ENCODE measurements around the gene CMTM5. TPM values are rescaled to one million over a fixed set of nuclear protein-coding genes. Genes with fewer than 3 reads are reported as not detected.

Gene CMTM5
- total RNA-seq, 1 donor from 2014 or later, result 0.26 TPM

DNA sequence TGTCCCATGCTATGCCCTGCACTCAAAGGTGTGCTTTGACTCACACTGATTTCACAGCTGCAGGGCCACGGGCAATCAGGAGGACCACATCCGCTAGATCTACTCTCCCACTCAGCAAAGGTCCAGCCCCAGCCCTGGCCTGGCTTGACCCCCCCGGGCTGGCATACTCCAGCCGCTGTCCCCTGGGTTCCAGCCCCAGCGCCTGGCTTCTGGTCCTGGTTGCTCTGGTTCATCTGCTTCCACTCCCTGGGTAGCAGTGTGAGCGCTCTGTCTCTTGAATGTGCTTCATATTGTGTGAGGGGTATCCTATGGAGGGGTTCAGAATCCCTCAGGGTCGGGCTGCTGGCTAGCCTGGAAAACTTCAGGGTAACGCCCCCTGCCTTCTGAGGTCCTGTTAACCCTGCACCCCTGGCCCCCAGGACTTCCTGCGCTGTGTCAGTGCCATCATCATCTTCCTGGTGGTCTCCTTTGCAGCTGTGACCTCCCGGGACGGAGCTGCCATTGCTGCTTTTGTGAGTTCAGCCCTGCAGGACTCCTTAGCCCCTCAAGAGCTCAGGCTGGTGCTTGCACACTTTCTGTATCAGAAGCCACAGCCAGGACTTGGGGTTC lies 1.9 kb downstream of the CMTM5 start:
- no peak overlapping the region for H3K4me3 Mint-ChIP-seq (ENCODE audit: unreplicated experiment)

DNA sequence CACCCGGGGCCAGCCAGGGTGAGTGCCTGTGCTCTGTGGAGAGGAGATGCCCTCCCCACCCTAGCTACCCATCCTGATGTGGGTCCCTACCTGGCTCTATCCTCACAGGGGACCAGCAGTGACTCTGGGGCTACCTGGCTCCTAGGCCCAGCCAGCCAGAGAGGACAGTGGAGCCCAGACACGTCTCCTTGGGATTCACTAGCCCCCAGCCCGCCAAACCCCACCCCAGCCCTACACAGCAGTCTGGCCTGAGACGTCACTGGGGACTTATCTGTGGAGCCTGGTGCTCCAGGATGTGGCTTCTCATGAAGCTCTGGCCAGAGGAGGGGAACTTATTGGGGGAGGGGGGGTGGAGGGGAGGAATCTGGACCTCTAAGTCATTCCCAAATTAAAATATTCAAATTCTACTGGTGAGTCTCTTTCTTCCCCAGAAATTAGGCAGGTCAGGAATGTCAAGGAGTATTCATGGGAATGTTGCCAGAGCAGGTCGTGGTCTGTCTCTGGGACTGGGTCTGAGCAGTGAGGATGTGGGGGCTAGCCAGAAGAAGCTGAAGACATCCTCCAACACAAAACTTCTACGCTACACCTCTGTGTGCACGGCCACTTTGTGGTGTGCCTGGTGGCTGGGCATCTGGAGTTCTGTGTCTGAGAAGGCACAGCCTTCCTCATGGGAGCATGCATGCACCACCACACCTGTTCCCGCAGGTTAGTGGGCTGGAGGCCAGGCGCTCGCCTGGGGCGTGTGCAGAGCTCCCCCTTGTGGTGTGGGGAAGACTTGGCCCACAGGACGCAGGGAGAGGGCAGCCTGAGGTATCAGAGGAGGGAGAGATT lies 2.7 kb downstream of the CMTM5 start:
- TF ChIP-seq, protein P1, sequence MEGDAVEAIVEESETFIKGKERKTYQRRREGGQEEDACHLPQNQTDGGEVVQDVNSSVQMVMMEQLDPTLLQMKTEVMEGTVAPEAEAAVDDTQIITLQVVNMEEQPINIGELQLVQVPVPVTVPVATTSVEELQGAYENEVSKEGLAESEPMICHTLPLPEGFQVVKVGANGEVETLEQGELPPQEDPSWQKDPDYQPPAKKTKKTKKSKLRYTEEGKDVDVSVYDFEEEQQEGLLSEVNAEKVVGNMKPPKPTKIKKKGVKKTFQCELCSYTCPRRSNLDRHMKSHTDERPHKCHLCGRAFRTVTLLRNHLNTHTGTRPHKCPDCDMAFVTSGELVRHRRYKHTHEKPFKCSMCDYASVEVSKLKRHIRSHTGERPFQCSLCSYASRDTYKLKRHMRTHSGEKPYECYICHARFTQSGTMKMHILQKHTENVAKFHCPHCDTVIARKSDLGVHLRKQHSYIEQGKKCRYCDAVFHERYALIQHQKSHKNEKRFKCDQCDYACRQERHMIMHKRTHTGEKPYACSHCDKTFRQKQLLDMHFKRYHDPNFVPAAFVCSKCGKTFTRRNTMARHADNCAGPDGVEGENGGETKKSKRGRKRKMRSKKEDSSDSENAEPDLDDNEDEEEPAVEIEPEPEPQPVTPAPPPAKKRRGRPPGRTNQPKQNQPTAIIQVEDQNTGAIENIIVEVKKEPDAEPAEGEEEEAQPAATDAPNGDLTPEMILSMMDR (IDR thresholded peaks at IDR 0.05; ENCODE audit: unreplicated experiment), result peak; percentile 76
- Mint-ChIP-seq H3K36me3 (ENCODE audit: low read depth, unreplicated experiment) (peaks cover 6% of the 10 kb centered on the region), H3K4me1 (ENCODE audit: unreplicated experiment) (peaks cover 24% of the 10 kb centered on the region), H3K27ac (ENCODE audit: unreplicated experiment) (no peak overlapping the region), H3K4me3 (ENCODE audit: unreplicated experiment) (no peak overlapping the region), H3K9me3 (ENCODE audit: unreplicated experiment) (no peaks in the 10 kb centered on the region), H3K27me3 (ENCODE audit: unreplicated experiment) (peaks cover 5% of the 10 kb centered on the region)
- peak; percentile 68 for DNase-seq (ENCODE audit: low spot score)

More for the DNA sequence above, 1.9 kb downstream of the CMTM5 start:
- TF ChIP-seq, protein P1 (IDR thresholded peaks at IDR 0.05; ENCODE audit: unreplicated experiment), result no peak
- Mint-ChIP-seq H3K27me3 (ENCODE audit: unreplicated experiment) (peaks cover 5% of the 10 kb centered on the region), H3K27ac (ENCODE audit: unreplicated experiment) (no peak overlapping the region), H3K36me3 (ENCODE audit: low read depth, unreplicated experiment) (no peaks in the 10 kb centered on the region), H3K4me1 (ENCODE audit: unreplicated experiment) (peaks cover 24% of the 10 kb centered on the region), H3K9me3 (ENCODE audit: unreplicated experiment) (no peaks in the 10 kb centered on the region)
- DNase-seq (ENCODE audit: low spot score), result no peak

DNA sequence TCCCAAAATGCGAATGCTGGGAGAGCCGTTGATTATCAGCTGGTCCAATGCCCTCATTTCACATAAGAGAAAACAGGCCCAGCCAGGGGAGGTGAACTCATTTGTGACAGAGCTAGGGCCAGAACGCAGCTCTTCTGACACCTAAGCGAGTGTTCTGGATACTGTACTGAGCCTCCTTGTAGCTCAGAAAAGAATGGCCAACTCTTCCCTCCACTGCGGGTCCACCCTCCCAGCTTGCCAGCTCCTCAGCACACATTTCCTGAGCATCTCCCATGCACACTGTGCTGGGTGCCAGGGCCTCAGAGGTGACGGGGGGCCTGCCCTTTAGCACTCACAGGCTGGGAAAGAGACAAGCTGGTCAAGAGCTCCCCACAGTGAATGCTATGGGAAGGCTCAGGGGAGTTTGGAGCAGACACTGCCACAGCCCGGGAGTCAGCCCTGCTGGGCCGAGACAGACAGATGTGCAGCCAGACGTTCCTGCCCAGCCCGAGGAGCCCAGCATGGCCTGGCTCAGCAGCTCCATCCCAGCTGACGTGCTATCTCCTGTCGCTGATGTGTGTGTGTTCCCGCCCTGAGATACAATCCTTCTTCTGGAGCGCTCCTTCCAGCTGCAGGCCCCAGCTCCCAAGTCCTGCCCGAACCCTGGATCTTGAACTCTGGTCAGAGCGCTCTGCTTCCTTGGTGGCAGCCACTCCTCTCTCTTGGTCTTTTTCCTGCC lies 3.5 kb downstream of the CMTM5 start:
- TF ChIP-seq, protein P1 (IDR thresholded peaks at IDR 0.05; ENCODE audit: unreplicated experiment), result no peak
- Mint-ChIP-seq H3K9me3 (ENCODE audit: unreplicated experiment) (no peaks in the 10 kb centered on the region), H3K4me3 (ENCODE audit: unreplicated experiment) (no peak overlapping the region), H3K27ac (ENCODE audit: unreplicated experiment) (no peak overlapping the region), H3K36me3 (ENCODE audit: low read depth, unreplicated experiment) (peaks cover 14% of the 10 kb centered on the region), H3K27me3 (ENCODE audit: unreplicated experiment) (peaks cover 5% of the 10 kb centered on the region), H3K4me1 (ENCODE audit: unreplicated experiment) (peaks cover 24% of the 10 kb centered on the region)
- DNase-seq (ENCODE audit: low spot score), result no peak

DNA sequence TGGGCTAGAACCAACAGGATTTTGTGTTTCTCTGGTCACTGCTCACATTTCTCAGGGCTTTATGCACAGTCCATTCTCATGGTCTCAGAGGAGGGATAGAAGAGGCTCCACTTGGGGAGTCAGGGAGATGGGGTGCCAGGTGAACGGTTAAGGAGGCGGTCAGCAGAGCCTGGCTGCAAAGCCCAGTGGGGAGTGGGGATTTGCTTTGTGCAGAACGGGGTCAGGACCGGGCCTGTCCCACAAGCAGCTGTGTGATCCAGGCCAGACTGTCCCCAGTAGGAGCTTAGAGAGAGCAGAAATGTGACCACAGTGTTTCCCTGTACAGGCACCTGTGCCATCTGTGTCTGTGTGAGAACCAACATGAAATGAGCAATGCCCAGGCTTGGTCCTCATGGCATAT lies 4.1 kb downstream of the CMTM5 start:
- Mint-ChIP-seq H3K27me3 (ENCODE audit: unreplicated experiment) (peaks cover 5% of the 10 kb centered on the region), H3K27ac (ENCODE audit: unreplicated experiment) (no peak overlapping the region), H3K9me3 (ENCODE audit: unreplicated experiment) (no peaks in the 10 kb centered on the region), H3K4me1 (ENCODE audit: unreplicated experiment) (peaks cover 24% of the 10 kb centered on the region), H3K4me3 (ENCODE audit: unreplicated experiment) (no peak overlapping the region), H3K36me3 (ENCODE audit: low read depth, unreplicated experiment) (peaks cover 14% of the 10 kb centered on the region)
- no peak for DNase-seq (ENCODE audit: low spot score)
- TF ChIP-seq, protein P1 (IDR thresholded peaks at IDR 0.05; ENCODE audit: unreplicated experiment), result no peak
